Measurements from ENCODE around the gene NHLRC4. TPM values are rescaled to one million over a fixed set of nuclear protein-coding genes. Genes with fewer than 3 reads are reported as not detected.

NHLRC4 gene
- total RNA-seq, 2 donors from 2014 or later, result 0.33 to 0.48 TPM

GRCh38 chr16:575354-576196 is 8.8 kb downstream of the NHLRC4 start:
- Mint-ChIP-seq H3K27me3 (no peaks in the 10 kb centered on the region), H3K36me3 (no peaks in the 10 kb centered on the region), H3K9me3 (no peaks in the 10 kb centered on the region), H3K27ac (no peak overlapping the region), H3K4me1 (ENCODE audit: low read depth in 2 of 2) (peaks cover 14 to 15% of the 10 kb centered on the region in 2 donors), H3K4me3 (no peak overlapping the region)
- no peak for DNase-seq (ENCODE audit: low spot score)
- ATAC-seq, result no peak

GRCh38 chr16:576197-576822 is 9.5 kb downstream of the NHLRC4 start:
- Mint-ChIP-seq H3K36me3 (no peaks in the 10 kb centered on the region), H3K9me3 (no peaks in the 10 kb centered on the region), H3K4me1 (ENCODE audit: low read depth in 2 of 2) (peaks cover 7% of the 10 kb centered on the region in 2 donors), H3K4me3 (no peak overlapping the region), H3K27ac (no peak overlapping the region), H3K27me3 (no peaks in the 10 kb centered on the region)
- no peak for DNase-seq (ENCODE audit: low spot score)
- no peak for ATAC-seq

GRCh38 chr16:576823-577201 is 10.0 kb downstream of the NHLRC4 start:
- ATAC-seq (no peak), DNase-seq (ENCODE audit: low spot score) (no peak)
- Mint-ChIP-seq H3K4me3 (no peak overlapping the region), H3K9me3 (no peaks in the 10 kb centered on the region), H3K4me1 (ENCODE audit: low read depth in 2 of 2) (peaks cover 2% of the 10 kb centered on the region in 2 donors), H3K27me3 (no peaks in the 10 kb centered on the region), H3K36me3 (no peaks in the 10 kb centered on the region), H3K27ac (no peak overlapping the region)

GRCh38 chr16:577796-578195 is 11.0 kb downstream of the NHLRC4 start:
- no peak overlapping the region for H3K27ac Mint-ChIP-seq
- no peaks in the 10 kb centered on the region for H3K36me3 Mint-ChIP-seq
- no peaks in the 10 kb centered on the region for H3K4me1 Mint-ChIP-seq (ENCODE audit: low read depth in 2 of 2)
- no peaks in the 10 kb centered on the region for H3K9me3 Mint-ChIP-seq
- no peak for DNase-seq (ENCODE audit: low spot score)
- H3K27me3 Mint-ChIP-seq, result no peaks in the 10 kb centered on the region
- no peak overlapping the region for H3K4me3 Mint-ChIP-seq
- ATAC-seq, result no peak

GRCh38 chr16:578232-578869 is 11.5 kb downstream of the NHLRC4 start:
- Mint-ChIP-seq H3K27ac (no peak overlapping the region), H3K4me1 (ENCODE audit: low read depth in 2 of 2) (no peaks in the 10 kb centered on the region), H3K4me3 (no peak overlapping the region), H3K36me3 (no peaks in the 10 kb centered on the region), H3K27me3 (no peaks in the 10 kb centered on the region), H3K9me3 (no peaks in the 10 kb centered on the region)
- DNase-seq (ENCODE audit: low spot score) (no peak), ATAC-seq (no peak)

GRCh38 chr16:578870-579405 is 12.1 kb downstream of the NHLRC4 start:
- H3K27ac Mint-ChIP-seq, result no peak overlapping the region
- H3K36me3 Mint-ChIP-seq, result no peaks in the 10 kb centered on the region
- no peak overlapping the region for H3K4me3 Mint-ChIP-seq
- H3K9me3 Mint-ChIP-seq, result no peaks in the 10 kb centered on the region
- ATAC-seq (peak; percentile 85 to 86), DNase-seq (ENCODE audit: low spot score) (no peak)
- no peaks in the 10 kb centered on the region for H3K4me1 Mint-ChIP-seq (ENCODE audit: low read depth in 2 of 2)
- no peaks in the 10 kb centered on the region for H3K27me3 Mint-ChIP-seq

- Mint-ChIP-seq H3K4me1 (ENCODE audit: low read depth in 2 of 2) (no peaks in the 10 kb centered on the region), H3K9me3 (no peaks in the 10 kb centered on the region), H3K36me3 (no peaks in the 10 kb centered on the region), H3K27me3 (no peaks in the 10 kb centered on the region), H3K27ac (no peak overlapping the region), H3K4me3 (no peak overlapping the region)
- ATAC-seq (no peak), DNase-seq (ENCODE audit: low spot score) (no peak)
Observed at GRCh38 chr16:580141-580945, 13.5 kb downstream of the NHLRC4 start.

GRCh38 chr16:580946-581498 is 14.2 kb downstream of the NHLRC4 start:
- Mint-ChIP-seq H3K4me3 (no peak overlapping the region), H3K36me3 (no peaks in the 10 kb centered on the region), H3K9me3 (no peaks in the 10 kb centered on the region), H3K4me1 (ENCODE audit: low read depth in 2 of 2) (no peaks in the 10 kb centered on the region), H3K27ac (no peak overlapping the region), H3K27me3 (no peaks in the 10 kb centered on the region)
- ATAC-seq (no peak), DNase-seq (ENCODE audit: low spot score) (no peak)

- ATAC-seq (no peak), DNase-seq (ENCODE audit: low spot score) (no peak)
- Mint-ChIP-seq H3K4me1 (ENCODE audit: low read depth in 2 of 2) (peaks cover 0 to under 1% of the 10 kb centered on the region in 2 donors), H3K9me3 (no peaks in the 10 kb centered on the region), H3K36me3 (no peaks in the 10 kb centered on the region), H3K27me3 (no peaks in the 10 kb centered on the region), H3K27ac (no peak overlapping the region), H3K4me3 (no peak overlapping the region)
Observed at GRCh38 chr16:582218-582613, 15.4 kb downstream of the NHLRC4 start.

- no peak for ATAC-seq
- H3K27ac Mint-ChIP-seq, result no peak overlapping the region
- no peak overlapping the region for H3K4me3 Mint-ChIP-seq
- DNase-seq (ENCODE audit: low spot score), result no peak
- H3K9me3 Mint-ChIP-seq, result no peaks in the 10 kb centered on the region
- H3K4me1 Mint-ChIP-seq (ENCODE audit: low read depth in 2 of 2), result peaks cover 0 to 3% of the 10 kb centered on the region in 2 donors
- no peaks in the 10 kb centered on the region for H3K36me3 Mint-ChIP-seq
- no peaks in the 10 kb centered on the region for H3K27me3 Mint-ChIP-seq
Observed at GRCh38 chr16:582614-583331, 16.0 kb downstream of the NHLRC4 start.

GRCh38 chr16:583470-583814 is 16.6 kb downstream of the NHLRC4 start:
- Mint-ChIP-seq H3K9me3 (no peaks in the 10 kb centered on the region), H3K4me3 (no peak overlapping the region), H3K4me1 (ENCODE audit: low read depth in 2 of 2) (peaks cover 0 to 4% of the 10 kb centered on the region in 2 donors), H3K27me3 (no peaks in the 10 kb centered on the region), H3K36me3 (no peaks in the 10 kb centered on the region), H3K27ac (no peak overlapping the region)
- ATAC-seq (no peak), DNase-seq (ENCODE audit: low spot score) (no peak)

GRCh38 chr16:583815-584591 is 17.2 kb downstream of the NHLRC4 start:
- H3K27ac Mint-ChIP-seq, result no peak overlapping the region
- H3K9me3 Mint-ChIP-seq, result no peaks in the 10 kb centered on the region
- H3K36me3 Mint-ChIP-seq, result no peaks in the 10 kb centered on the region
- ATAC-seq (no peak), DNase-seq (ENCODE audit: low spot score) (no peak)
- no peaks in the 10 kb centered on the region for H3K27me3 Mint-ChIP-seq
- H3K4me3 Mint-ChIP-seq, result no peak overlapping the region
- peaks cover 0 to 6% of the 10 kb centered on the region in 2 donors for H3K4me1 Mint-ChIP-seq (ENCODE audit: low read depth in 2 of 2)
